ENCODE results near the gene CAPN11. TPM values are rescaled to one million over a fixed set of nuclear protein-coding genes. Genes with fewer than 3 reads are reported as not detected.

The CAPN11 gene
- total and polyA plus RNA-seq, 10 of the 15 experiments (the other 5 are each of a cell fraction or from before 2014, with no cell fraction given): 0.05 to 0.44 (median 0.31) TPM

DNA sequence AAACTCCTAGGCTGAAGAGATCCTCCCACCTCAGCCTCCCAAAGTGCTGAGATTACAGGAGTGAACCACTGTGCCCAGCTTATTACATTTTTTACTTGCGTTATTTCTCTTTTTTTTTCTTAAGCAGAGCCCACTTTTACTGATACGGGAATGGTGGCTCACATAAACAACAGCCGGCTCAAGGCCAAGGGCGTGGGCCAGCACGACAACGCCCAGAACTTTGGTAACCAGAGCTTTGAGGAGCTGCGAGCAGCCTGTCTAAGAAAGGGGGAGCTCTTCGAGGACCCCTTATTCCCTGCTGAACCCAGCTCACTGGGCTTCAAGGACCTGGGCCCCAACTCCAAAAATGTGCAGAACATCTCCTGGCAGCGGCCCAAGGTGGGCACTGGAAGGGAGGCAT, 10.5 kb downstream of the CAPN11 start (continued):
- TF ChIP-seq BMI1 (IDR thresholded peaks at IDR 0.05; ENCODE audit: borderline replicate concordance): no peak

DNA sequence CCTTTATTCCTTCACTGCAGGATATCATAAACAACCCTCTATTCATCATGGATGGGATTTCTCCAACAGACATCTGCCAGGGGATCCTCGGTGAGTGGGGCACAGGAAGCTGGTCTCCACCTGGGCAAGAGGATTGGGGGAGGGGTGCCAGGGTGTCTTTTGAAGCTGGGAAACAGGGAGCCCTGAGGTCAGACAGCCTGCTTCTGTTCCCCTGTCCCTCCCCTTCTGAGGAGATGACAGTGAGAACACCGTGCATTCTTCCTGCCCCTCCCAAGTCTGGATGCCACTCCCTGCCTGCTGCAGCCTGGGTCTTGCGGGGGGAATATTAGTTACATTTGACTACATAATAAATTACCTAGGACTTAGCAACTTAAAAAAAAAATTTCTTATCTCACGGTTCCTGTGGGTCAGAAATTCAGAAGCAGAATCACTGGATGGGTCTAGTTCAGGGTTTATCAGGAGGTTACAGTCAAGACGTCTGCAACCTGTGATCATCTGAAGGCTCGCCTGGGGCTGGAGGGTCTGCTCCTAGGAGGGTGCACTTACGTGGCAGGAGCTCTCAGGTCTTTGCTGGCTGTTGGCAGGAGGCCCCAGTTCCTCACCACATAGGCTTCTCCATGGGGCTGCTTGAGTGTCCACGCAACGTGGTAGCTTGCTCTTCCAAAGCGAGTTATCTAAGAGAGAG, 11.4 kb downstream of the CAPN11 start:
- BruUV-seq (replicated peaks): no TSS peak
- Histone ChIP-seq H4K20me1 (ENCODE audit: control insufficient read depth, insufficient read depth) (no peaks in the 10 kb centered on the region), H3K9ac (ENCODE audit: control insufficient read depth, insufficient read depth, low read length) (no peak overlapping the region), H3K27me3 (replicated peaks in 1 of 2; ENCODE audit: control insufficient read depth in 2 of 2, insufficient read depth in 2 of 2, low read length in 1 of 2) (no peaks in the 10 kb centered on the region; a peak in 2 of 4 replicates), H3K79me2 (ENCODE audit: control insufficient read depth, insufficient read depth, low read length) (no peaks in the 10 kb centered on the region), H3K4me3 (no peak overlapping the region), H3K4me2 (ENCODE audit: control insufficient read depth, insufficient read depth) (no peak overlapping the region), H3K9me3 (replicated peaks; ENCODE audit: control insufficient read depth, insufficient read depth, low read length) (peaks cover 2% of the 10 kb centered on the region; the same call in 1 of the 3 replicates), H3K27ac (ENCODE audit: control insufficient read depth, insufficient read depth) (no peak overlapping the region), H3K4me1 (ENCODE audit: control insufficient read depth, insufficient read depth, low read length) (peaks cover 6% of the 10 kb centered on the region; the same call in 1 of the 2 replicates), H3K36me3 (ENCODE audit: control insufficient read depth in 2 of 2, insufficient read depth in 2 of 2, low read length in 1 of 2) (no peaks in the 10 kb centered on the region), H2AFZ (ENCODE audit: control insufficient read depth, low read depth, low read length) (no peak overlapping the region)
- no peak for ATAC-seq
- ChIA-PET RAD21 (ENCODE audit: unreplicated experiment) (interaction anchor here (0.5 to 1.2 kb wide), 4 partner anchors 65 to 423 kb away, joined by 3 to 5 read pairs (median 4); no protein-coding TSS in a partner anchor), CTCF (interaction anchor here (0.8 to 8.6 kb wide), 5 partner anchors 66 to 166 kb away, joined by 3 to 117 read pairs (median 5); no protein-coding TSS in a partner anchor), SMC1A (ENCODE audit: uncharacterized antibody, unreplicated experiment) (interaction anchor here (1.2 to 2.0 kb wide), 4 partner anchors 55 to 169 kb away, joined by 3 to 11 read pairs (median 4); partner anchors contain the start of gene HSP90AB1), POLR2A (no interaction called here)
- TF ChIP-seq EZH2 (IDR thresholded peaks at IDR 0.05; ENCODE audit: borderline replicate concordance, control insufficient read depth, low read depth, low read length): no peak
- TF ChIP-seq SMC3 (IDR thresholded peaks at IDR 0.05; ENCODE audit: borderline replicate concordance, low read length): no peak
- no peak for DNase-seq (ENCODE audit: low read depth, low spot score)
- intact Hi-C loops (cut with micrococcal nuclease; ENCODE audit: unreplicated experiment): no loop called here
- in situ Hi-C loops (cut with MboI): loop anchor here (5.0 kb wide), 1 partner anchor 67 kb away; no protein-coding TSS in a partner anchor
- FAIRE-seq: no peak
- 36% methylated on average over 10 of the region's 10 CpGs for WGBS (ENCODE audit: insufficient coverage, insufficient replicate concordance, low lambda C conversion rate, missing lambda C conversion rate)

Measured in GM12878 (cell line).